Measurements from ENCODE around the gene ELFN1.

ELFN1 gene

GRCh38 chr7:1664711-1665548 lies 5.1 kb upstream of the ELFN1 start:
- peak; percentile 29 for DNase-seq

GRCh38 chr7:1665549-1666316 lies 4.3 kb upstream of the ELFN1 start:
- DNase-seq: no peak

- no peak for DNase-seq
Measured at GRCh38 chr7:1666317-1666822, 3.7 kb upstream of the ELFN1 start.

GRCh38 chr7:1666823-1667565 lies 3.1 kb upstream of the ELFN1 start:
- DNase-seq: no peak

GRCh38 chr7:1667566-1668395 lies 2.3 kb upstream of the ELFN1 start:
- no peak for DNase-seq

- no peak for DNase-seq
Measured at GRCh38 chr7:1668396-1669063, 1.5 kb upstream of the ELFN1 start.

GRCh38 chr7:1669064-1669951 lies 769 bp upstream of the ELFN1 start:
- DNase-seq: no peak

- DNase-seq: no peak
Measured at GRCh38 chr7:1670894-1671593, 967 bp downstream of the ELFN1 start.

GRCh38 chr7:1671594-1672451 lies 1.7 kb downstream of the ELFN1 start:
- no peak for DNase-seq

GRCh38 chr7:1672851-1673486 lies 2.9 kb downstream of the ELFN1 start:
- DNase-seq: no peak

GRCh38 chr7:1673581-1674118 lies 3.6 kb downstream of the ELFN1 start:
- no peak for DNase-seq

- DNase-seq: no peak
Measured at GRCh38 chr7:1674161-1675035, 4.3 kb downstream of the ELFN1 start.

GRCh38 chr7:1675036-1675671 lies 5.1 kb downstream of the ELFN1 start:
- DNase-seq: no peak

GRCh38 chr7:1675673-1676549 lies 5.8 kb downstream of the ELFN1 start:
- no peak for DNase-seq

- no peak for DNase-seq
Measured at GRCh38 chr7:1676550-1677078, 6.5 kb downstream of the ELFN1 start.
